Activated naive CD8-positive, alpha-beta T cell treated with anti-CD3 and anti-CD28 coated beads, Interleukin-2, amount 50 U/mL, for 24 hours (primary cell): ENCODE data around the gene SLX4IP.

ENCODE experiments used
- ATAC-seq: fragments of 150-1000 bp; cut with Tn5 transposase; one replicate; pipeline ENCODE4 v1.10.0; 2021
- DNase-seq: peaks from one replicate; pipeline ENCODE4 v3.0.0; 2021
- H3K27ac Mint-ChIP-seq: one replicate; pipeline ENCODE4 v1.8.0; 2021; ENCODE audit warnings: mild to moderate bottlenecking, mixed read lengths
- H3K27me3 Mint-ChIP-seq: one replicate; pipeline ENCODE4 v1.8.0; 2021; ENCODE audit warnings: mixed read lengths
- H3K36me3 Mint-ChIP-seq: one replicate; pipeline ENCODE4 v1.8.0; 2021; ENCODE audit warnings: low read depth, mixed read lengths
- H3K4me1 Mint-ChIP-seq: one replicate; pipeline ENCODE4 v1.8.0; 2021; ENCODE audit warnings: mixed read lengths
- H3K4me3 Mint-ChIP-seq: one replicate; pipeline ENCODE4 v1.8.0; 2021; ENCODE audit warnings: mild to moderate bottlenecking, moderate library complexity, mixed read lengths
- H3K9me3 Mint-ChIP-seq: one replicate; pipeline ENCODE4 v1.8.0; 2021; ENCODE audit warnings: mixed read lengths

SLX4IP gene

GRCh38 chr20:10659651-10660601 lies 224.8 kb downstream of the SLX4IP start:
- H3K36me3 Mint-ChIP-seq = no peaks in the 10 kb centered on the region
- H3K4me1 Mint-ChIP-seq = no peaks in the 10 kb centered on the region
- ATAC-seq (no peak), DNase-seq (no peak)
- H3K9me3 Mint-ChIP-seq = no peaks in the 10 kb centered on the region
- no peak overlapping the region for H3K27ac Mint-ChIP-seq
- no peak overlapping the region for H3K4me3 Mint-ChIP-seq
- H3K27me3 Mint-ChIP-seq = peaks cover 14% of the 10 kb centered on the region

GRCh38 chr20:10660661-10661060 lies 225.6 kb downstream of the SLX4IP start:
- H3K27me3 Mint-ChIP-seq = peaks cover 11% of the 10 kb centered on the region
- no peaks in the 10 kb centered on the region for H3K9me3 Mint-ChIP-seq
- no peaks in the 10 kb centered on the region for H3K4me1 Mint-ChIP-seq
- H3K4me3 Mint-ChIP-seq = no peak overlapping the region
- no peak overlapping the region for H3K27ac Mint-ChIP-seq
- ATAC-seq (no peak), DNase-seq (no peak)
- no peaks in the 10 kb centered on the region for H3K36me3 Mint-ChIP-seq

- H3K27ac Mint-ChIP-seq = no peak overlapping the region
- no peaks in the 10 kb centered on the region for H3K4me1 Mint-ChIP-seq
- no peak overlapping the region for H3K4me3 Mint-ChIP-seq
- DNase-seq (no peak), ATAC-seq (no peak)
- no peaks in the 10 kb centered on the region for H3K9me3 Mint-ChIP-seq
- peaks cover 14% of the 10 kb centered on the region for H3K27me3 Mint-ChIP-seq
- no peaks in the 10 kb centered on the region for H3K36me3 Mint-ChIP-seq
Measured at GRCh38 chr20:10661261-10661660, 226.2 kb downstream of the SLX4IP start.

- no peaks in the 10 kb centered on the region for H3K9me3 Mint-ChIP-seq
- no peaks in the 10 kb centered on the region for H3K36me3 Mint-ChIP-seq
- peaks cover 15% of the 10 kb centered on the region for H3K27me3 Mint-ChIP-seq
- no peaks in the 10 kb centered on the region for H3K4me1 Mint-ChIP-seq
- H3K4me3 Mint-ChIP-seq = no peak overlapping the region
- no peak for ATAC-seq
- H3K27ac Mint-ChIP-seq = no peak overlapping the region
- no peak for DNase-seq
Measured at GRCh38 chr20:10662151-10662550, 227.0 kb downstream of the SLX4IP start.

GRCh38 chr20:10662661-10663458 lies 227.8 kb downstream of the SLX4IP start:
- Mint-ChIP-seq H3K27me3 (peaks cover 13% of the 10 kb centered on the region), H3K4me1 (no peaks in the 10 kb centered on the region), H3K27ac (no peak overlapping the region), H3K36me3 (no peaks in the 10 kb centered on the region), H3K4me3 (no peak overlapping the region), H3K9me3 (no peaks in the 10 kb centered on the region)
- DNase-seq (no peak), ATAC-seq (no peak)

- H3K27me3 Mint-ChIP-seq = peaks cover 15% of the 10 kb centered on the region
- H3K27ac Mint-ChIP-seq = no peak overlapping the region
- H3K4me3 Mint-ChIP-seq = no peak overlapping the region
- ATAC-seq = no peak
- no peaks in the 10 kb centered on the region for H3K9me3 Mint-ChIP-seq
- no peaks in the 10 kb centered on the region for H3K4me1 Mint-ChIP-seq
- H3K36me3 Mint-ChIP-seq = no peaks in the 10 kb centered on the region
- no peak for DNase-seq
Measured at GRCh38 chr20:10663756-10664155, 228.7 kb downstream of the SLX4IP start.

GRCh38 chr20:10665027-10665561 lies 230.0 kb downstream of the SLX4IP start:
- no peaks in the 10 kb centered on the region for H3K36me3 Mint-ChIP-seq
- ATAC-seq (no peak), DNase-seq (no peak)
- H3K27ac Mint-ChIP-seq = no peak overlapping the region
- H3K9me3 Mint-ChIP-seq = no peaks in the 10 kb centered on the region
- H3K4me3 Mint-ChIP-seq = no peak overlapping the region
- H3K27me3 Mint-ChIP-seq = peaks cover 27% of the 10 kb centered on the region
- no peaks in the 10 kb centered on the region for H3K4me1 Mint-ChIP-seq

GRCh38 chr20:10665791-10666190 lies 230.7 kb downstream of the SLX4IP start:
- Mint-ChIP-seq H3K27me3 (peaks cover 31% of the 10 kb centered on the region), H3K27ac (no peak overlapping the region), H3K36me3 (no peaks in the 10 kb centered on the region), H3K4me3 (no peak overlapping the region), H3K9me3 (no peaks in the 10 kb centered on the region), H3K4me1 (peaks cover 5% of the 10 kb centered on the region)
- no peak for ATAC-seq
- no peak for DNase-seq

GRCh38 chr20:10666221-10667076 lies 231.3 kb downstream of the SLX4IP start:
- no peaks in the 10 kb centered on the region for H3K36me3 Mint-ChIP-seq
- H3K4me1 Mint-ChIP-seq = peaks cover 11% of the 10 kb centered on the region
- H3K27ac Mint-ChIP-seq = no peak overlapping the region
- ATAC-seq = no peak
- no peak overlapping the region for H3K4me3 Mint-ChIP-seq
- no peaks in the 10 kb centered on the region for H3K9me3 Mint-ChIP-seq
- no peak for DNase-seq
- H3K27me3 Mint-ChIP-seq = peaks cover 35% of the 10 kb centered on the region

- ATAC-seq (no peak), DNase-seq (no peak)
- H3K4me1 Mint-ChIP-seq = peaks cover 15% of the 10 kb centered on the region
- no peak overlapping the region for H3K27ac Mint-ChIP-seq
- H3K9me3 Mint-ChIP-seq = no peaks in the 10 kb centered on the region
- H3K4me3 Mint-ChIP-seq = no peak overlapping the region
- peaks cover 34% of the 10 kb centered on the region for H3K27me3 Mint-ChIP-seq
- no peaks in the 10 kb centered on the region for H3K36me3 Mint-ChIP-seq
Measured at GRCh38 chr20:10667077-10667401, 231.9 kb downstream of the SLX4IP start.

GRCh38 chr20:10667560-10668167 lies 232.6 kb downstream of the SLX4IP start:
- no peaks in the 10 kb centered on the region for H3K36me3 Mint-ChIP-seq
- H3K4me1 Mint-ChIP-seq = peaks cover 21% of the 10 kb centered on the region
- no peak overlapping the region for H3K27ac Mint-ChIP-seq
- no peaks in the 10 kb centered on the region for H3K9me3 Mint-ChIP-seq
- ATAC-seq = no peak
- peaks cover 40% of the 10 kb centered on the region for H3K27me3 Mint-ChIP-seq
- no peak for DNase-seq
- H3K4me3 Mint-ChIP-seq = no peak overlapping the region

- Mint-ChIP-seq H3K27ac (no peak overlapping the region), H3K4me3 (no peak overlapping the region), H3K27me3 (peaks cover 45% of the 10 kb centered on the region), H3K4me1 (peaks cover 27% of the 10 kb centered on the region), H3K36me3 (no peaks in the 10 kb centered on the region), H3K9me3 (no peaks in the 10 kb centered on the region)
- DNase-seq (no peak), ATAC-seq (no peak)
Measured at GRCh38 chr20:10668677-10669368, 233.7 kb downstream of the SLX4IP start.

- no peak for ATAC-seq
- no peaks in the 10 kb centered on the region for H3K9me3 Mint-ChIP-seq
- H3K27me3 Mint-ChIP-seq = peaks cover 50% of the 10 kb centered on the region
Measured at GRCh38 chr20:10669843-10670446, 234.8 kb downstream of the SLX4IP start.

More at GRCh38 chr20:10669843-10670446, 234.8 kb downstream of the SLX4IP start:
- DNase-seq = no peak
- Mint-ChIP-seq H3K4me1 (peaks cover 31% of the 10 kb centered on the region), H3K36me3 (no peaks in the 10 kb centered on the region), H3K27ac (no peak overlapping the region), H3K4me3 (no peak overlapping the region)
